Fibroblast of lung (primary cell): Measurements from ENCODE around the gene POTEJ.
"Not testable (repeated sequence)": the region's sequence is repeated elsewhere in the genome, so short reads cannot be mapped to it uniquely, and the experiment has no call there.

ENCODE experiments used
- EZH2 ChIP-seq: IDR thresholded peaks from 2 replicates; pipeline ENCODE4 v1.5.1; 2012; ENCODE audit warnings: low read length, control low read depth, mild to moderate bottlenecking; ENCODE audit errors: missing control alignments
- TF ChIP-seq, protein P1 (sequence below), 2 donors: IDR thresholded peaks in 1 of 2; conservative IDR thresholded peaks in 1 of 2; 1 replicate in 1 of 2; 2 replicates in 1 of 2; pipeline ENCODE4 v1.5.1; 2011 to 2012; ENCODE audit warnings: low read length in 2 of 2, control low read depth in 1 of 2, inconsistent platforms in 1 of 2, low read depth in 1 of 2, mild to moderate bottlenecking in 1 of 2

DNA sequence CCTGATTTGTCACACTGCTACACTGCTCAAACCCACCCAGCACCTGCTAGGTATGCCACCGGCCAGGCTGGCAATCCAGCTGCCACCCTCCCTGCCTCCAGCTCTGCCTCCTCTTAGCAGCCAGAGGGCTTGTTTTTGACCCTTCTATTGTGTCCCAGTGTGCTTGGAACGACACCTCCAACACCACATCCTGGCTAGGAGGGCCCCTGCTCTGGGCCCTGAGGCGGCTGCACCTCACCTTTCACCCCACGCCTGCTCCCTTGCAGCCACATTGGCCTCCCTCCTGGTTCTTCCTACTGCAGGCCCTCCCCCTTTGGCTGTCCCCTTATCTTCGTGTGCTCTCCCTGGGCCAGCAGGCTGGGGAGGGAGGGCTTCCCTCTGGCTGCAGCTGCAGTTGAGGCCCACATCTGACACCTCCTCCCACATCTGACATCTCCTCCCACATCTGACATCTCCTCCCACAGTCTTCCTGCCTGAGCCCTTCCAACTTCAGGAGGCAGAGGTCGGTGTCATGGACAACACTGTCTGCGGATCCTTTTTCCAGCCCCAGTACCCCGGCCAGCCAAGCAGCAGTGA lies 34.9 kb upstream of the POTEJ start:
- TF ChIP-seq, protein P1, sequence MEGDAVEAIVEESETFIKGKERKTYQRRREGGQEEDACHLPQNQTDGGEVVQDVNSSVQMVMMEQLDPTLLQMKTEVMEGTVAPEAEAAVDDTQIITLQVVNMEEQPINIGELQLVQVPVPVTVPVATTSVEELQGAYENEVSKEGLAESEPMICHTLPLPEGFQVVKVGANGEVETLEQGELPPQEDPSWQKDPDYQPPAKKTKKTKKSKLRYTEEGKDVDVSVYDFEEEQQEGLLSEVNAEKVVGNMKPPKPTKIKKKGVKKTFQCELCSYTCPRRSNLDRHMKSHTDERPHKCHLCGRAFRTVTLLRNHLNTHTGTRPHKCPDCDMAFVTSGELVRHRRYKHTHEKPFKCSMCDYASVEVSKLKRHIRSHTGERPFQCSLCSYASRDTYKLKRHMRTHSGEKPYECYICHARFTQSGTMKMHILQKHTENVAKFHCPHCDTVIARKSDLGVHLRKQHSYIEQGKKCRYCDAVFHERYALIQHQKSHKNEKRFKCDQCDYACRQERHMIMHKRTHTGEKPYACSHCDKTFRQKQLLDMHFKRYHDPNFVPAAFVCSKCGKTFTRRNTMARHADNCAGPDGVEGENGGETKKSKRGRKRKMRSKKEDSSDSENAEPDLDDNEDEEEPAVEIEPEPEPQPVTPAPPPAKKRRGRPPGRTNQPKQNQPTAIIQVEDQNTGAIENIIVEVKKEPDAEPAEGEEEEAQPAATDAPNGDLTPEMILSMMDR (conservative IDR thresholded peaks at IDR 0.05 in 1 of 2, IDR thresholded peaks at IDR 0.05 in 1 of 2; ENCODE audit: low read depth in 1 of 2, low read length in 2 of 2): not testable (repeated sequence)
- not testable (repeated sequence) for TF ChIP-seq EZH2
